MM.1S (cell line): ENCODE results near the gene WDR90.

ENCODE experiments used
- CTCF ChIP-seq: fragments of 300-600 bp; sonication (generic); IDR thresholded peaks from 2 replicates; pipeline ENCODE4 v1.5.1; 2016; ENCODE audit warnings: antibody characterized with exemption, low read length, mixed read lengths
- EZH2 ChIP-seq: fragments of 300-600 bp; sonication (generic); optimal IDR thresholded peaks from 2 replicates; pipeline ENCODE3; 2017; ENCODE audit warnings: low read depth, mild to moderate bottlenecking, antibody characterized with exemption, low read length, mixed read lengths
- EZH2phosphoT487 ChIP-seq: fragments of 300-600 bp; sonication (generic); IDR thresholded peaks from 2 replicates; pipeline ENCODE4 v1.6.1; 2018; ENCODE audit warnings: antibody characterized with exemption, low read length

GRCh38 chr16:714558-715476 is 65.7 kb downstream of the WDR90 start, which contains the start of gene METRN:
- TF ChIP-seq EZH2phosphoT487, result no peak
- no peak for TF ChIP-seq CTCF
- no peak for TF ChIP-seq EZH2
